Tibial artery (tissue), 4 donors: ENCODE results near the gene SEC24B.
"Not testable (repeated sequence)": the region's sequence is repeated elsewhere in the genome, so short reads cannot be mapped to it uniquely, and the experiment has no call there.

Experiments
- DNase-seq, 2 donors: peaks; one replicate each; pipeline ENCODE4 v3.0.0-alpha.2; 2019
- H3K27ac ChIP-seq, 2 donors: fragments of 200-600 bp; sonication (generic) in 1 of 2; 1 replicate in 1 of 2; 2 replicates in 1 of 2; pipeline ENCODE4 v1.5.1; 2018 to 2019; ENCODE audit warnings: mild to moderate bottlenecking in 1 of 2
- H3K27me3 ChIP-seq, 2 donors: fragments of 200-600 bp; sonication (generic) in 1 of 2; one replicate each; pipeline versions ENCODE4 v1.5.1 to v1.6.0; 2016 to 2019
- H3K36me3 ChIP-seq, 3 donors: fragments of 200-600 bp; sonication (generic) in 2 of 3; one replicate each; pipeline ENCODE4 v1.5.1; 2016 to 2019; ENCODE audit warnings: mild to moderate bottlenecking in 2 of 3
- H3K4me1 ChIP-seq, 4 donors: fragments of 200-600 bp; sonication (generic) in 2 of 4; 1 replicate in 3 of 4; 2 replicates in 1 of 4; pipeline ENCODE4 v1.5.1; 2016 to 2019
- H3K4me3 ChIP-seq, 2 donors: fragments of 200-600 bp; sonication (generic) in 1 of 2; 1 replicate in 1 of 2; 2 replicates in 1 of 2; pipeline ENCODE4 v1.5.1; 2018 to 2019; ENCODE audit warnings: mild to moderate bottlenecking in 2 of 2
- H3K9me3 ChIP-seq, 3 donors: fragments of 200-600 bp; sonication (generic) in 1 of 3; one replicate each; pipeline ENCODE4 v1.5.1; 2016 to 2019
- CTCF ChIP-seq, 2 experiments: fragments of 200-600 bp in 1 of 2; fragments of 450-650 bp in 1 of 2; IDR thresholded peaks; one replicate each; pipeline ENCODE4 v1.5.1; 2017 to 2019; ENCODE audit warnings: antibody characterized with exemption in 2 of 2, mild to moderate bottlenecking in 1 of 2, moderate library complexity in 1 of 2
- intact Hi-C: fragments of 100-400 bp; cut with DNase I; formaldehyde crosslinking; loops from one replicate; pipeline ENCODE4 v1.15.0; 2023; ENCODE audit warnings: low total_unique reads

The SEC24B gene

DNA sequence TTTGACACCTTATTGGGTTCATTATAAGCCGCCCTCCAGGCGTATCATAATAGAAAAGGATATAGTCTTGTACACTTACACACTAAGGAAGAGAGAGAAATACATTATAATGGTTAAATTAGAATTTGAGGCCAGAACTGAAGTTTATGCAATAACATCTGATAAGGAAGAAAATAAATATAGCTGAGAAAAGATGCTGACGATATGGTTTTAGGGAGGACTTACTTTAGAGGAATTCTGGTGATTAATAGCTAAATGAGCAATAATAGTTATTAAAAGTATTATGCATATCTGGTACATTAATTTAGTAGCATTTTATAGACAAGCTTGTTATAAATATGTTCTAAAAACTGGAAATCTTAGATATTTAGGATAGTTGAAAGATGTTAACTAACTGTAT is 138.5 kb downstream of the SEC24B start:
- H3K36me3 ChIP-seq: peaks cover 0 to 6% (median 0%) of the 10 kb centered on the region in 3 donors
- intact Hi-C loops: no loop called here
- H3K27me3 ChIP-seq: no peaks in the 10 kb centered on the region
- peaks cover 0 to 4% (median 0%) of the 10 kb centered on the region in 3 donors for H3K9me3 ChIP-seq
- no peak for DNase-seq
- no peak overlapping the region for H3K4me3 ChIP-seq
- TF ChIP-seq CTCF (IDR thresholded peaks at IDR 0.05): no peak
- no peaks in the 10 kb centered on the region for H3K4me1 ChIP-seq
- no peak overlapping the region for H3K27ac ChIP-seq

- no peak overlapping the region for H3K4me3 ChIP-seq
- DNase-seq: no peak
- H3K27me3 ChIP-seq: no peaks in the 10 kb centered on the region
- no peak overlapping the region for H3K27ac ChIP-seq
- peaks cover 0 to 6% (median 0%) of the 10 kb centered on the region in 3 donors for H3K36me3 ChIP-seq
- no peaks in the 10 kb centered on the region for H3K4me1 ChIP-seq
- peaks cover 0 to 4% (median 0%) of the 10 kb centered on the region in 3 donors for H3K9me3 ChIP-seq
- intact Hi-C loops: no loop called here
- TF ChIP-seq CTCF (IDR thresholded peaks at IDR 0.05): no peak
Measured at GRCh38 chr4:109574443-109574850, 140.8 kb downstream of the SEC24B start.

DNA sequence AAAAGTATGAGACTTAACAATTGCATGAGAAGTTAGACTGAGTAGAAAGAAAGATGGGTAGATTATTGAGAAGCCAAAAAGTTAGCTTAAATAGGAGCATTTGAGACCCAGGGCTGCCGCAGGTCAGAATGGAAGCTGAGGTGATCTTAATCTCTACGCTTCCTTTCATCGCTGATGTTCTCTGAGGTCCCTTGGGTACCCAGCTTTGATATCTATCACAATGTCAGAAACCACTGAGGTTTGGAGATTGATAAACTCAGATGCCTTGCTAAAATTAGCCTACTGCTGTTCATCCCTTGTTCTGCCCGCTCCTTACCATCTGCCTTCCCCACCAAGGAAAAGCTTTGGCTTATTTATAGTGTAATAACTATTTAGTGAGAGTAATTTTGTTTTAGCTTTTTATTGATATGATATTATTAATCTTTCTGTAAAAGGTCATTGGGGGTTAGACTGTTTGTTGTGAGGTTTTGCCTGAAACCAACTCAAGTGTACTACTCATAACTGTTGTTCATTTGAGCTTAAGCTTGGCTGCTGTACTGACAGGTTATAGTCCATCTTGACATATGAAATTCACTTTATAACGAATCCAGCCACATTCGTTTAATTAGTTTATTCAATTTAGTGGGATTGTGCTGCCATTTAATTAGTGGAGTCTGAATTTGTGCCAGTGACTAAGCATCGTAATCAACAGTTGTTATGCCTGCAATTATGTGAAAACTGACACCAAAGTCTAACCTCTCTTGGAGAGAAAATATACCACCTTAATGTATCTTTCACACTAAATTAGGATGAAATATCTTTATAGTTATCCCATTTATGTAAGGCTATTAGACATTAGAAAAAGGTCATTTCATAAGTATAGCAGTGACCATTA is 141.6 kb downstream of the SEC24B start:
- H3K27me3 ChIP-seq: no peaks in the 10 kb centered on the region
- intact Hi-C loops: no loop called here
- H3K4me1 ChIP-seq: no peaks in the 10 kb centered on the region
- H3K27ac ChIP-seq: no peak overlapping the region
- no peak for DNase-seq
- no peak overlapping the region for H3K4me3 ChIP-seq
- peaks cover 0 to 6% (median 0%) of the 10 kb centered on the region in 3 donors for H3K36me3 ChIP-seq
- H3K9me3 ChIP-seq: peaks cover 0 to 4% (median 0%) of the 10 kb centered on the region in 3 donors
- no peak for TF ChIP-seq CTCF (IDR thresholded peaks at IDR 0.05)

DNA sequence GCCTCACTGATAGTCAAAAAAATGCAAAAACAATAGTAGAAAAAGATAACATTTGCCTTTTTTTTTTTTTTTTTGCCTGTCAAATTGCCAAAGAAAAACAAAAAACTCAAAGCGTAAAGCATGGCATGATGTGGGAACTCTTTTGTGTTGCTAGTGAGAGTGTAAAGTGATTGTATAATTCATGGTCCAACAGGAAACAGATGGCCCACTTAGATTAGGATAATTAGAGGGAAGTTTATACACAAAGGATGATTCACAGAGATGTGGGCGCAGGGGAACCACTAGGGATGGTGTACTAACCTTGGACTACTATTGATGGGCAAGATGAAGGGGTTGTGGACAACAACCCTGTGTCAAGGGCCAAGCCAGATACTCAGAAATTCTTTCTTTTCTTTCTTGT is 142.8 kb downstream of the SEC24B start:
- no peak for DNase-seq
- no peak for TF ChIP-seq CTCF (IDR thresholded peaks at IDR 0.05)

DNA sequence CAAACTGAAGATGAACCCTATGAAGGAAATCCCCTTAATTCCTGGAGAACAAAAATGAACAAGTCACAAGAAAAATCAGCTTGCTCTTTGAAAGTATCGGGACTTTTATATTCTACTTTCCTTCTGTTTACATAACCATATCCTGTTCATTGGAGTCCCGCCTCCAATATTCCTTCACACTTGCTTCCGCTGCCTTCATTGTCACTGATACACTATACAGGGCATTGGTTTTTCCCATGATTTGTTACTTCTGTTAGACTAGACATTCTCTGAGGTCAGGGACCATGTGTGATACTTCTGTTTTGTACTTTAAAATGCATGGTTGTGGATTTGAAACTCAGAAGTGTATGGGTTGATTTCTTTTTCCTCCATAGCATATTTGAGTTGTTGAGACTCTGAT is 145.2 kb downstream of the SEC24B start:
- intact Hi-C loops: no loop called here
- DNase-seq: no peak
- peaks cover 0 to 7% (median 0%) of the 10 kb centered on the region in 3 donors for H3K9me3 ChIP-seq
- H3K27ac ChIP-seq: no peak overlapping the region
- no peaks in the 10 kb centered on the region for H3K27me3 ChIP-seq
- H3K4me3 ChIP-seq: no peak overlapping the region
- H3K36me3 ChIP-seq: no peaks in the 10 kb centered on the region
- TF ChIP-seq CTCF (IDR thresholded peaks at IDR 0.05): no peak
- no peaks in the 10 kb centered on the region for H3K4me1 ChIP-seq

More for the DNA sequence above, 142.8 kb downstream of the SEC24B start:
- Histone ChIP-seq H3K36me3 (peaks cover 0 to 2% (median 0%) of the 10 kb centered on the region in 3 donors), H3K9me3 (peaks cover 0 to under 1% (median 0%) of the 10 kb centered on the region in 3 donors), H3K27me3 (no peaks in the 10 kb centered on the region), H3K27ac (no peak overlapping the region), H3K4me1 (no peaks in the 10 kb centered on the region), H3K4me3 (no peak overlapping the region)
- intact Hi-C loops: no loop called here

- H3K4me1 ChIP-seq, H3K27ac ChIP-seq, DNase-seq, H3K36me3 ChIP-seq, H3K9me3 ChIP-seq, H3K27me3 ChIP-seq, intact Hi-C loops, H3K4me3 ChIP-seq: not testable (repeated sequence)
Measured at GRCh38 chr4:109579997-109580396, 146.4 kb downstream of the SEC24B start.
